IMR-90 (cell line): ENCODE data around the gene SYTL2. TPM values are rescaled to one million over a fixed set of nuclear protein-coding genes. Genes with fewer than 3 reads are reported as not detected.
A peak's percentile ranks its signal among the peaks of the same experiment; 100 is the strongest.

Experiments used
- ATAC-seq: fragments of 200-7000 bp; cut with Tn5 transposase; 2 replicates; pipeline ENCODE4 v1.9.1; 2020; ENCODE audit warnings: low read depth, mild to moderate bottlenecking, moderate library complexity
- BruUV-seq: library from RNA; stranded (reverse); fragments of 400-500 nt; replicated peaks from 2 replicates; lab custom pipeline; 2021; lab: Mats Ljungman, UMichigan
- CTCF ChIA-PET: fragments of 300-600 bp; formaldehyde crosslinking; extraction: SDS; loops from one replicate; lab custom pipeline; 2021; ENCODE audit warnings: antibody characterized with exemption; lab: Yijun Ruan, JAX
- POLR2A ChIA-PET: fragments of 300-600 bp; sonication (Branson Sonifier 250); formaldehyde crosslinking; loops from one replicate; lab custom pipeline; 2022; ENCODE audit warnings: antibody characterized with exemption; ENCODE audit not compliant: unreplicated experiment; lab: Charles Lee
- DNase-seq: peaks from one replicate; pipeline ENCODE4 v3.0.0; 2013
- H2AFZ ChIP-seq: replicated peaks from 2 replicates; pipeline ENCODE3; 2013; ENCODE audit warnings: low read length, mild to moderate bottlenecking; ENCODE audit not compliant: poor library complexity
- H2AK5ac ChIP-seq: 2 replicates; pipeline ENCODE4 v1.6.1; 2013; ENCODE audit warnings: low read depth, low read length, inconsistent platforms
- H2AK9ac ChIP-seq: replicated peaks from 2 replicates; pipeline ENCODE3; 2013; ENCODE audit warnings: mild to moderate bottlenecking, low read depth, low read length, moderate library complexity; ENCODE audit not compliant: poor library complexity
- H2BK120ac ChIP-seq: 2 replicates; pipeline ENCODE4 v1.6.1; 2013; ENCODE audit warnings: low read depth, low read length, inconsistent platforms
- H2BK15ac ChIP-seq: 3 replicates; pipeline ENCODE4 v1.6.1; 2013; ENCODE audit warnings: low read depth, low read length, inconsistent platforms
- H2BK20ac ChIP-seq: 2 replicates; pipeline ENCODE4 v1.6.1; 2013; ENCODE audit warnings: low read depth, mild to moderate bottlenecking, inconsistent platforms, low read length, moderate library complexity
- H2BK5ac ChIP-seq: 2 replicates; pipeline ENCODE4 v1.6.1; 2013; ENCODE audit warnings: mild to moderate bottlenecking, low read depth, low read length, inconsistent platforms; ENCODE audit not compliant: poor library complexity, severe bottlenecking
- H3K14ac ChIP-seq: replicated peaks from 2 replicates; pipeline ENCODE4 v1.6.1; 2013; ENCODE audit warnings: low read depth, low read length, inconsistent platforms
- H3K18ac ChIP-seq: 2 replicates; pipeline ENCODE4 v1.6.1; 2013; ENCODE audit warnings: low read depth, low read length, control low read depth
- H3K23ac ChIP-seq: 2 replicates; pipeline ENCODE4 v1.6.1; 2013; ENCODE audit warnings: low read depth, low read length, inconsistent platforms
- H3K27ac ChIP-seq: 2 replicates; pipeline ENCODE4 v1.5.1; 2013; ENCODE audit warnings: mild to moderate bottlenecking, control low read depth, low read length; ENCODE audit not compliant: insufficient read depth
- H3K27me3 ChIP-seq: 2 replicates; pipeline ENCODE4 v1.6.1; 2013; ENCODE audit warnings: low read length; ENCODE audit not compliant: control insufficient read depth, insufficient read depth
- H3K36me3 ChIP-seq: 2 replicates; pipeline ENCODE4 v1.6.1; 2013; ENCODE audit warnings: low read length, mixed read lengths; ENCODE audit not compliant: control insufficient read depth, insufficient read depth
- H3K4ac ChIP-seq: 2 replicates; pipeline ENCODE4 v1.6.1; 2013; ENCODE audit warnings: low read depth, low read length, inconsistent platforms
- H3K4me1 ChIP-seq: 2 replicates; pipeline ENCODE4 v1.6.1; 2013; ENCODE audit warnings: low read length, mixed read lengths; ENCODE audit not compliant: control insufficient read depth, insufficient read depth
- H3K4me2 ChIP-seq: 2 replicates; pipeline ENCODE4 v1.6.1; 2013; ENCODE audit warnings: low read depth, mild to moderate bottlenecking, control low read depth, low read length, moderate library complexity
- H3K4me3 ChIP-seq: 2 replicates; pipeline ENCODE4 v1.5.1; 2013; ENCODE audit warnings: low read depth, mild to moderate bottlenecking, control low read depth, low read length, moderate library complexity; ENCODE audit not compliant: insufficient read depth
- H3K56ac ChIP-seq: 2 replicates; pipeline ENCODE4 v1.6.1; 2013; ENCODE audit warnings: low read length, inconsistent platforms; ENCODE audit not compliant: insufficient read depth; ENCODE audit errors: extremely low read depth
- H3K79me1 ChIP-seq, 2 experiments: 2 replicates each; pipeline ENCODE4 v1.6.1; 2013; ENCODE audit warnings: low read length in 2 of 2, inconsistent platforms in 1 of 2, low read depth in 1 of 2
- H3K9ac ChIP-seq: 2 replicates; pipeline ENCODE4 v1.6.1; 2013; ENCODE audit warnings: low read depth, low read length, control low read depth
- H3K9me1 ChIP-seq: 2 replicates; pipeline ENCODE4 v1.6.1; 2013; ENCODE audit warnings: low read length, inconsistent platforms; ENCODE audit not compliant: insufficient read depth
- H3K9me3 ChIP-seq: 2 replicates; pipeline ENCODE4 v1.6.1; 2013; ENCODE audit warnings: low read length; ENCODE audit not compliant: control insufficient read depth, insufficient read depth
- H4K20me1 ChIP-seq: 2 replicates; pipeline ENCODE4 v1.6.1; 2013; ENCODE audit warnings: low read length, inconsistent platforms; ENCODE audit not compliant: insufficient read depth
- H4K5ac ChIP-seq: 2 replicates; pipeline ENCODE4 v1.6.1; 2013; ENCODE audit warnings: mild to moderate bottlenecking, low read depth, low read length, control low read depth
- H4K8ac ChIP-seq, 2 experiments: 2 replicates each; pipeline ENCODE4 v1.6.1; 2013; ENCODE audit warnings: low read depth in 2 of 2, low read length in 2 of 2, control low read depth in 1 of 2, inconsistent platforms in 1 of 2
- H4K91ac ChIP-seq: 2 replicates; pipeline ENCODE4 v1.6.1; 2013; ENCODE audit warnings: low read depth, low read length, inconsistent platforms; ENCODE audit not compliant: insufficient read depth
- CHD1 ChIP-seq: IDR thresholded peaks from 2 replicates; pipeline ENCODE4 v1.6.1; 2012; ENCODE audit warnings: low read depth, low read length, improper control_type of control experiment
- FOS ChIP-seq: fragments of 150-350 bp; IDR thresholded peaks from 2 replicates; pipeline ENCODE4 v1.6.1; 2016; ENCODE audit warnings: low read depth, low read length
- MAFK ChIP-seq: IDR thresholded peaks from 2 replicates; pipeline ENCODE4 v1.6.1; 2012; ENCODE audit warnings: low read depth, low read length, improper control_type of control experiment
- MAZ ChIP-seq: IDR thresholded peaks from 2 replicates; pipeline ENCODE4 v1.6.1; 2012; ENCODE audit warnings: low read depth, mild to moderate bottlenecking, low read length, improper control_type of control experiment, moderate library complexity, borderline replicate concordance
- MXI1 ChIP-seq: IDR thresholded peaks from 2 replicates; pipeline ENCODE4 v1.6.1; 2012; ENCODE audit warnings: low read depth, mild to moderate bottlenecking, low read length, moderate library complexity, borderline replicate concordance
- NFE2L2 ChIP-seq: fragments of 150-350 bp; IDR thresholded peaks from 2 replicates; pipeline ENCODE4 v1.6.1; 2016; ENCODE audit warnings: low read depth, mild to moderate bottlenecking, low read length
- POLR2A ChIP-seq: IDR thresholded peaks from 2 replicates; pipeline ENCODE4 v1.6.1; 2012; ENCODE audit warnings: mild to moderate bottlenecking, low read depth, low read length
- RAD21 ChIP-seq: IDR thresholded peaks from 2 replicates; pipeline ENCODE4 v1.6.1; 2012; ENCODE audit warnings: low read length, improper control_type of control experiment
- RCOR1 ChIP-seq: IDR thresholded peaks from 2 replicates; pipeline ENCODE4 v1.6.1; 2012; ENCODE audit warnings: mild to moderate bottlenecking, low read length, improper control_type of control experiment; ENCODE audit not compliant: insufficient replicate concordance
- SMC3 ChIP-seq: fragments of 150-350 bp; IDR thresholded peaks from 2 replicates; pipeline ENCODE4 v1.6.1; 2016; ENCODE audit warnings: low read depth, mild to moderate bottlenecking, antibody characterized with exemption, low read length, moderate library complexity
- WGBS, 2 experiments: methylation state at CpG; one replicate each; pipeline versions ENCODE4 v1.1.5 to v1.1.7; 2013; ENCODE audit warnings: missing lambda C conversion rate in 2 of 2; ENCODE audit not compliant: insufficient read length in 1 of 2; ENCODE audit errors: extremely low coverage in 2 of 2; 5-methylcytosine and 5-hydroxymethylcytosine counted together
- dilution Hi-C: fragments of 300-500 bp; cut with HindIII; formaldehyde crosslinking; loops from one replicate; pipeline ENCODE4 v1.14.3; 2018; ENCODE audit warnings: low sequenced_read_pairs; ENCODE audit not compliant: unreplicated experiment
- in situ Hi-C: fragments of 300-500 bp; cut with MboI; formaldehyde crosslinking; loops from 3 replicates; pipeline ENCODE4 v1.14.3; 2019; ENCODE audit warnings: low sequenced_read_pairs, inconsistent platforms, mixed read lengths
- intact Hi-C: fragments of 100-400 bp; cut with micrococcal nuclease; formaldehyde crosslinking; loops from 2 replicates; pipeline ENCODE4 v1.10.0; 2022
- polyA plus RNA-seq, 3 experiments: library from polyadenylated mRNA; depleted of rRNA; stranded (reverse); fragments of >200 nt; gene quantifications; 2 replicates each; pipeline ENCODE4 v1.2.3, GENCODE V29; 2012; ENCODE audit warnings: low replicate concordance in 1 of 3
- total RNA-seq: library from RNA; depleted of rRNA; stranded (reverse); fragments of >200 nt; gene quantifications from 2 replicates; pipeline ENCODE4 v1.2.3, GENCODE V29; 2012
- TF ChIP-seq, protein P1 (sequence below): fragments of 150-350 bp; IDR thresholded peaks from 2 replicates; pipeline ENCODE4 v1.6.1; 2016; ENCODE audit warnings: low read depth, mild to moderate bottlenecking, low read length, moderate library complexity, borderline replicate concordance
- TF ChIP-seq, protein P2 (sequence below): conservative IDR thresholded peaks from 2 replicates; pipeline ENCODE4 v1.5.1; 2012; ENCODE audit warnings: mild to moderate bottlenecking, low read depth, low read length, improper control_type of control experiment
- TF ChIP-seq, protein P3 (sequence below): fragments of 150-350 bp; IDR thresholded peaks from 2 replicates; pipeline ENCODE4 v1.6.1; 2017; ENCODE audit warnings: mild to moderate bottlenecking, antibody characterized with exemption, low read length, low read depth

SYTL2 gene
- total and polyA plus RNA-seq, 2 of the 4 experiments (the other 2 are of a cell fraction), result 45.2 to 70.0 TPM

DNA sequence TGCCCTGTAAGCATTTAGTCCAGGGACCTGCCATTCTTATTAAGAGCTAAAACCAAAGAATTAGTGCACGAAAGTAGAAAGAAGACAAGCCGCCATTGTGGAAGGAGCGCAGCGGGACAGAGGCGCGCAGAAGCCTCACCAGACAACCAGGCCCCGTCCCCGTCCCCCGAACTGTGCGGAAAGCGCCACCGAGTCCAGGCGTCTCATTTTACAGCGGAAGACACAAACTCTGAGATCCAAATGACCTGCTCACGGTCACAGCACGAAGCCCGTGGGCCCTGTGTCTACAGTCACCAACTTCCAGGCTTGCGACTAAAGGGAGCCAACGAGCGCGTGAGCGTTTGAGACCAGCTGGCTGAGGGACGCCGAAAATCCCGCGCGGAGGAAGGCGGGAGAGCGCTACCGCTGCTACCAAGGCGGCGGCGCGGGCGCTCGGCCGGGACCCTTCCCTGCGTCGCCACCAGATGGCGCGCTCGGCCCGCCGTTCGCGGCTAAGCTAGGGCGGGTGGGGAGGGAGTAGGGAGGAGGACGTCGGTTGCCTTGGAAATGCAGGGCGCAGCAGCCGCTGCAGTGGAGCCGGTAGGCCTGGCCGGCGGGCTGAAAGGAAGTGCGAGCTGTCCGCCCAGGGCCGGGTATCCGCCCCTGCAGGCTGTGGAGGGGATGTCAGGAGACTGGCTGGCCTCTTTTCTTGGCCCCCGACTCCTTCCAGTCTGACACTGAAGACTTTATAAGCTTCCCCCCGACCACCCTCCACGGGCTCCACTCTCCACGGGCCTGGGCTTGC lies 43.8 kb upstream of the SYTL2 start:
- H3K14ac ChIP-seq, result peak overlapping the region; percentile 97
- H3K23ac ChIP-seq, result peak overlapping the region; percentile 98
- TF ChIP-seq FOS (no peak), MAFK (peak; percentile 20; the same call in 1 of the 2 replicates), RCOR1 (no peak), MAZ (peak; percentile 99), CHD1 (no peak), MXI1 (peak; percentile 60), NFE2L2 (no peak), SMC3 (peak; percentile 80), RAD21 (peak; percentile 93), POLR2A (peak; percentile 69)
- TF ChIP-seq, protein P1, sequence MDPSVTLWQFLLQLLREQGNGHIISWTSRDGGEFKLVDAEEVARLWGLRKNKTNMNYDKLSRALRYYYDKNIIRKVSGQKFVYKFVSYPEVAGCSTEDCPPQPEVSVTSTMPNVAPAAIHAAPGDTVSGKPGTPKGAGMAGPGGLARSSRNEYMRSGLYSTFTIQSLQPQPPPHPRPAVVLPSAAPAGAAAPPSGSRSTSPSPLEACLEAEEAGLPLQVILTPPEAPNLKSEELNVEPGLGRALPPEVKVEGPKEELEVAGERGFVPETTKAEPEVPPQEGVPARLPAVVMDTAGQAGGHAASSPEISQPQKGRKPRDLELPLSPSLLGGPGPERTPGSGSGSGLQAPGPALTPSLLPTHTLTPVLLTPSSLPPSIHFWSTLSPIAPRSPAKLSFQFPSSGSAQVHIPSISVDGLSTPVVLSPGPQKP, result no peak
- TF ChIP-seq, protein P2, sequence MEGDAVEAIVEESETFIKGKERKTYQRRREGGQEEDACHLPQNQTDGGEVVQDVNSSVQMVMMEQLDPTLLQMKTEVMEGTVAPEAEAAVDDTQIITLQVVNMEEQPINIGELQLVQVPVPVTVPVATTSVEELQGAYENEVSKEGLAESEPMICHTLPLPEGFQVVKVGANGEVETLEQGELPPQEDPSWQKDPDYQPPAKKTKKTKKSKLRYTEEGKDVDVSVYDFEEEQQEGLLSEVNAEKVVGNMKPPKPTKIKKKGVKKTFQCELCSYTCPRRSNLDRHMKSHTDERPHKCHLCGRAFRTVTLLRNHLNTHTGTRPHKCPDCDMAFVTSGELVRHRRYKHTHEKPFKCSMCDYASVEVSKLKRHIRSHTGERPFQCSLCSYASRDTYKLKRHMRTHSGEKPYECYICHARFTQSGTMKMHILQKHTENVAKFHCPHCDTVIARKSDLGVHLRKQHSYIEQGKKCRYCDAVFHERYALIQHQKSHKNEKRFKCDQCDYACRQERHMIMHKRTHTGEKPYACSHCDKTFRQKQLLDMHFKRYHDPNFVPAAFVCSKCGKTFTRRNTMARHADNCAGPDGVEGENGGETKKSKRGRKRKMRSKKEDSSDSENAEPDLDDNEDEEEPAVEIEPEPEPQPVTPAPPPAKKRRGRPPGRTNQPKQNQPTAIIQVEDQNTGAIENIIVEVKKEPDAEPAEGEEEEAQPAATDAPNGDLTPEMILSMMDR, result peak; percentile 82
- TF ChIP-seq, protein P3, sequence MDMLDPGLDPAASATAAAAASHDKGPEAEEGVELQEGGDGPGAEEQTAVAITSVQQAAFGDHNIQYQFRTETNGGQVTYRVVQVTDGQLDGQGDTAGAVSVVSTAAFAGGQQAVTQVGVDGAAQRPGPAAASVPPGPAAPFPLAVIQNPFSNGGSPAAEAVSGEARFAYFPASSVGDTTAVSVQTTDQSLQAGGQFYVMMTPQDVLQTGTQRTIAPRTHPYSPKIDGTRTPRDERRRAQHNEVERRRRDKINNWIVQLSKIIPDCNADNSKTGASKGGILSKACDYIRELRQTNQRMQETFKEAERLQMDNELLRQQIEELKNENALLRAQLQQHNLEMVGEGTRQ, result no peak

More for the DNA sequence above, 43.8 kb upstream of the SYTL2 start:
- no peaks in the 10 kb centered on the region for H3K27me3 ChIP-seq
- peak overlapping the region; percentile 93 for H3K4ac ChIP-seq
- in situ Hi-C loops (no loop called here), intact Hi-C loops (loop anchor here (1.0 to 10.0 kb wide), 8 partner anchors 86 to 438 kb away; partner anchors contain the start of gene PICALM), dilution Hi-C loops (no loop called here)
- peak overlapping the region; percentile 94 for H2AFZ ChIP-seq
- H3K27ac ChIP-seq, result peak overlapping the region; percentile 98
- peak overlapping the region; percentile 97 for H2BK120ac ChIP-seq
- peak overlapping the region; percentile 97 for H3K4me2 ChIP-seq
- H4K20me1 ChIP-seq, result no peaks in the 10 kb centered on the region
- ATAC-seq (peak; percentile 99), DNase-seq (peak; percentile 90)
- H3K9me3 ChIP-seq, result no peaks in the 10 kb centered on the region
- peak overlapping the region; percentile 97 for H3K18ac ChIP-seq
- POLR2A ChIA-PET, result interaction anchor here (0.5 kb wide), 1 partner anchor 184 kb away, joined by 3 read pairs; no protein-coding TSS in a partner anchor
- H3K79me1 ChIP-seq, result peaks cover 3 to 6% of the 10 kb centered on the region in 2 experiments; a peak in 2 of 4 replicates
- H2BK15ac ChIP-seq, result peak overlapping the region; percentile 98; the same call in 2 of the 3 replicates
- 1% methylated on average over 18 of the region's 62 CpGs; no CpG with 5 or more reads in 1 of the 2 experiments for WGBS, 2 experiments
- peak overlapping the region; percentile 93 for H2BK5ac ChIP-seq
- H3K9ac ChIP-seq, result peak overlapping the region; percentile 94
- no peaks in the 10 kb centered on the region for H3K36me3 ChIP-seq
- CTCF ChIA-PET, result interaction anchor here (0.5 to 1.5 kb wide), 17 partner anchors 10 to 439 kb away, joined by 3 to 7 read pairs (median 3); partner anchors contain the start of gene PICALM
- H2AK5ac ChIP-seq, result 0 out of 2 replicates have a peak overlapping the region, but pooled peaks have one; percentile 9
- H4K5ac ChIP-seq, result peak overlapping the region; percentile 95
- peak overlapping the region; percentile 91 to 97 for H4K8ac ChIP-seq
- peaks cover 3% of the 10 kb centered on the region for H3K9me1 ChIP-seq
- H3K4me3 ChIP-seq, result peak overlapping the region; percentile 90
- H2AK9ac ChIP-seq, result peak overlapping the region; percentile 80
- no TSS peak for BruUV-seq
- H4K91ac ChIP-seq, result peak overlapping the region; percentile 97
- H3K4me1 ChIP-seq, result peaks cover 7% of the 10 kb centered on the region
- peak overlapping the region; percentile 84 for H3K56ac ChIP-seq
- peak overlapping the region; percentile 83 for H2BK20ac ChIP-seq
